Body of pancreas (tissue), 4 donors: Measurements from ENCODE around the gene DLEC1. TPM values are rescaled to one million over a fixed set of nuclear protein-coding genes. Genes with fewer than 3 reads are reported as not detected.
"Not testable (repeated sequence)": the region's sequence is repeated elsewhere in the genome, so short reads cannot be mapped to it uniquely, and the experiment has no call there.

ENCODE experiments used
- ATAC-seq: fragments of 150-250 bp; one replicate; pipeline ENCODE4 v1.9.1; 2016
- DNase-seq, 4 donors: peaks; one replicate each; pipeline ENCODE4 v3.0.0-alpha.2; 2019
- H3K27ac ChIP-seq, 4 donors: fragments of 200-600 bp; sonication (generic); 1 replicate in 3 of 4; 2 replicates in 1 of 4; pipeline versions ENCODE4 v1.5.1 to v1.6.1; 2016 to 2019; ENCODE audit warnings: mild to moderate bottlenecking in 1 of 4, mixed read lengths in 1 of 4, moderate library complexity in 1 of 4
- H3K27me3 ChIP-seq, 2 donors: fragments of 200-600 bp; sonication (generic); one replicate each; pipeline ENCODE4 v1.6.0; 2016; ENCODE audit warnings: mild to moderate bottlenecking in 1 of 2
- H3K36me3 ChIP-seq, 2 donors: fragments of 200-600 bp; sonication (generic); replicated peaks in 1 of 2; 2 replicates each; pipeline ENCODE4 v1.5.1; 2016; ENCODE audit warnings: low read depth in 2 of 2; ENCODE audit not compliant: insufficient read depth in 1 of 2
- H3K4me1 ChIP-seq: fragments of 200-600 bp; sonication (generic); one replicate; pipeline ENCODE4 v1.6.0; 2016
- H3K4me3 ChIP-seq, 2 donors: fragments of 200-600 bp; sonication (generic); 1 replicate in 1 of 2; 2 replicates in 1 of 2; pipeline ENCODE4 v1.5.1; 2016 to 2019
- H3K9me3 ChIP-seq, 3 donors: fragments of 200-600 bp; sonication (generic); 1 replicate in 2 of 3; 2 replicates in 1 of 3; pipeline ENCODE4 v1.5.1; 2016
- CTCF ChIP-seq, 7 experiments: fragments of 450-650 bp in 4 of 7; fragments of 200-600 bp in 3 of 7; sonication (generic) in 3 of 7; IDR thresholded peaks; one replicate each; pipeline ENCODE4 v1.5.1; 2016 to 2019; ENCODE audit warnings: antibody characterized with exemption in 7 of 7
- POLR2A ChIP-seq, 3 donors: fragments of 450-650 bp; IDR thresholded peaks; one replicate each; pipeline ENCODE4 v1.6.1; 2016; ENCODE audit warnings: antibody characterized with exemption in 3 of 3, mild to moderate bottlenecking in 2 of 3
- WGBS, 2 donors: methylation state at CpG; one replicate each; pipeline ENCODE4 v1.1.5; 2017; 5-methylcytosine and 5-hydroxymethylcytosine counted together
- intact Hi-C: fragments of 100-400 bp; cut with DNase I; formaldehyde crosslinking; loops from one replicate; pipeline ENCODE4 v1.15.1; 2023
- total RNA-seq, 2 donors: library from RNA; depleted of rRNA; stranded (reverse); fragments of >200 nt; gene quantifications; one replicate each; pipeline ENCODE4 v1.1.0, GENCODE V29; 2016

DLEC1 gene
- total RNA-seq, 2 donors from 2014 or later: 0.78 to 1.3 TPM

- ATAC-seq: no peak
Observed at GRCh38 chr3:38067508-38068233, 28.7 kb downstream of the DLEC1 start.

DNA sequence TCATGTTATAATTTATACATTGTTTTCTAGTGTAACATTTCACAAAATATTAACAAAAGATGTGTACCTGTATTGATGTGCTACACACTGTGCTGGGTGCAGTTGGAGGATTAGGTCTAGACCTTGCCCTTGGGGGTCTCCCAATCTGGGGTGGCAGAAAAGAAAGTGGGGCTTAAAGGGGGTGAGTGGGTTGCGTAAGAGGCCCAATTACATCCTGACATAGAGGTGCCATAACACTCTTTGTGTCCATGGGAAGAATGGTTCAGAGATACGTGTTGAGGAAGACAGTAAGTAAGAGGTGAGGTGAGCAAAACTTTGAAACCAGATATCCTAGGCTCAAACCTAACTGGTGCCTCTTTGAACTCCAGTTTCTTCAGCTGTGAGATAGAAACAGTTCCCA, 31.0 kb downstream of the DLEC1 start:
- H3K4me1 ChIP-seq: no peaks in the 10 kb centered on the region
- WGBS, 2 donors: 73 to 85% methylated on average over 2 of the region's 2 CpGs
- intact Hi-C loops: no loop called here
- H3K36me3 ChIP-seq: no peaks in the 10 kb centered on the region
- TF ChIP-seq CTCF (IDR thresholded peaks at IDR 0.05): no peak
- TF ChIP-seq POLR2A (IDR thresholded peaks at IDR 0.05): no peak
- H3K4me3 ChIP-seq: no peak overlapping the region
- H3K9me3 ChIP-seq: no peaks in the 10 kb centered on the region
- H3K27me3 ChIP-seq: no peaks in the 10 kb centered on the region
- DNase-seq (no peak), ATAC-seq (no peak)
- H3K27ac ChIP-seq: no peak overlapping the region

More at GRCh38 chr3:38067508-38068233, 28.7 kb downstream of the DLEC1 start:
- Histone ChIP-seq H3K4me3 (no peak overlapping the region), H3K27me3 (no peaks in the 10 kb centered on the region), H3K4me1 (no peaks in the 10 kb centered on the region), H3K36me3 (no peaks in the 10 kb centered on the region), H3K27ac (no peak overlapping the region), H3K9me3 (no peaks in the 10 kb centered on the region)
- WGBS, 2 donors: 82 to 87% methylated on average over 6 of the region's 6 CpGs
- no peak for TF ChIP-seq POLR2A (IDR thresholded peaks at IDR 0.05)
- no peak for TF ChIP-seq CTCF (IDR thresholded peaks at IDR 0.05)
- no peak for DNase-seq
- intact Hi-C loops: no loop called here

DNA sequence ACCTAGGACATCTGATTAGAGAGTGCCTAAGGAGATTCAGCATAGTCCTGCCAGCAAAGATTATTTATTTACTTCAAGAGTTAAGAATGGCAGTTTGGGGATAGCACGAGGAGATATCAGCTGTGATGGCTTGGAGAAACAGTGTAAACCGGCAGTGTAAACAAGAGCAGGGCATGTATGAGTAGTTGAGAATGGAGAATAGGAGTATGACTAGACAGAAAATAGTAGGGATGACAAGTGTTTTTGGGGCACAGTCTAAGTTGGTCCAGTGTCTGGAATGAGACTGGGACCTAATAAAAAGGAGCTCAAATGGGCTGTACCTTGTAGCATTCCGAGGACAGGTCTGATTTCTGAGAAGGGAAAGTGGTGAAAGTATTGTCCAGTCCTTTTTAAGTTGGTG, 38.1 kb downstream of the DLEC1 start:
- H3K4me3 ChIP-seq, H3K4me1 ChIP-seq: not testable (repeated sequence)
- 33 to 50% methylated on average over 3 of the region's 3 CpGs for WGBS, 2 donors

GRCh38 chr3:38082296-38082695, 43.3 kb downstream of the DLEC1 start:
- H3K4me3 ChIP-seq, H3K4me1 ChIP-seq, intact Hi-C loops, H3K9me3 ChIP-seq, DNase-seq, H3K27me3 ChIP-seq, H3K27ac ChIP-seq, H3K36me3 ChIP-seq, ATAC-seq: not testable (repeated sequence)
- 94 to 100% methylated on average over 4 to 14 of the region's 16 CpGs for WGBS, 2 donors

More for the DNA sequence above, 38.1 kb downstream of the DLEC1 start:
- ATAC-seq, H3K27ac ChIP-seq, H3K27me3 ChIP-seq, H3K9me3 ChIP-seq, intact Hi-C loops, H3K36me3 ChIP-seq, DNase-seq: not testable (repeated sequence)

DNA sequence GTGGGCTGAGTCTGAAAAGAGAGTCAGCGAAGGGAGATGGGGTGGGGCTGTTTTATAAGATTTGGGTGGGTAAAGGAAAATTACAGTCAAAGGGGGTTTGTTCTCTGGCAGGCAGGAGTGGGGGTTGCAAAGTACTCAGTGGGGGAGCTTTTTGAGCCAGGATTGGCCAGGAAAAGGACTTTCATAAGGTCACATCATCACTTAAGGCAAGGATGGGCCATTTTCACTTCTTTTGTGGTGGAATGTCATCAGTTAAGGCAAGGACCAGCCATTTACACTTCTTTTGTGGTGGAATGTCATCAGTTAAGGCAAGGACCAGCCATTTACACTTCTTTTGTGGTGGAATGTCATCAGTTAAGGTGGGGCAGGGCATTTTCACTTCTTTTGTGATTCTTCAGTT, 44.2 kb downstream of the DLEC1 start:
- DNase-seq, H3K27ac ChIP-seq, H3K27me3 ChIP-seq, intact Hi-C loops, H3K4me1 ChIP-seq, H3K4me3 ChIP-seq, H3K9me3 ChIP-seq, H3K36me3 ChIP-seq, ATAC-seq: not testable (repeated sequence)
- no CpG with 5 or more reads among the region's 1 CpG for WGBS, 2 donors

DNA sequence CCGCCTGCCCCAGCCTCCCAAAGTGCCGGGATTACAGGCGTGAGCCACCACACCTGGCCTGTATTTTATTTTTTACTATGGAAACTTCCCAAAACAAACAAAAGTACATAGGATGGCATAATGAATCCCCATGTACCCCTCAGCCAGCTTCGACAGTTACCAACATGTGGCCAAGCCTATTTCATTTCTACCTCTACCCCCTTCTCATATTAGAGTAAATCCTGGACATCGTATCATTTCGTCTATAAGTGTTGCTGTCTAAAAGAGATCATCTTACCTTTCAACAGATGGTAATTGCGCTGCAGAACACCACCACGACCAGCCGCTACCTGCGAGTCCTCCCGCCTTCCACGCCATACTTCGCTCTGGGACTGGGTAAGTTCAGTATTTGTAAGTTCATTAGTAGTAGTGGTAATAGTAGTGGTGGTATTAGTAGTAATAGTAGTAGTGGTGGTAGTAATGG, 44.9 kb downstream of the DLEC1 start:
- TF ChIP-seq POLR2A (IDR thresholded peaks at IDR 0.05) (no peak), CTCF (IDR thresholded peaks at IDR 0.05) (no peak)
- H3K4me1 ChIP-seq: no peaks in the 10 kb centered on the region
- 89 to 93% methylated on average over 13 of the region's 13 CpGs for WGBS, 2 donors
- no peak overlapping the region for H3K27ac ChIP-seq
- no peaks in the 10 kb centered on the region for H3K27me3 ChIP-seq
- no peaks in the 10 kb centered on the region for H3K9me3 ChIP-seq
- ATAC-seq (no peak), DNase-seq (no peak)
- no peak overlapping the region for H3K4me3 ChIP-seq
- H3K36me3 ChIP-seq: no peaks in the 10 kb centered on the region
- intact Hi-C loops: no loop called here
